IPS DF 4.7 (cell line): ENCODE measurements around the gene MNX1.

ENCODE experiments used
- DNase-seq: peaks from one replicate; pipeline ENCODE4 v3.0.0-alpha.2; 2013; ENCODE audit warnings: low spot score; ENCODE audit errors: extremely low read depth

Gene MNX1

GRCh38 chr7:157010588-157011332, at the start of gene MNX1:
Gene MNX1, minus strand, starts transcription at chr7:157010663. Its CDS starts 313 bp downstream, at chr7:157010350.
- DNase-seq, result no peak

- no peak for DNase-seq
Measured at GRCh38 chr7:157059534-157059933, 49.1 kb upstream of the MNX1 start.

GRCh38 chr7:157058701-157059100, 48.2 kb upstream of the MNX1 start:
- no peak for DNase-seq

- no peak for DNase-seq
Measured at GRCh38 chr7:157058068-157058467, 47.6 kb upstream of the MNX1 start.

GRCh38 chr7:157056957-157057902, 46.8 kb upstream of the MNX1 start:
- DNase-seq, result no peak

GRCh38 chr7:157056246-157056645, 45.8 kb upstream of the MNX1 start:
- no peak for DNase-seq

- no peak for DNase-seq
Measured at GRCh38 chr7:157054927-157055326, 44.5 kb upstream of the MNX1 start.

- DNase-seq, result no peak
Measured at GRCh38 chr7:157053118-157053517, 42.7 kb upstream of the MNX1 start.

GRCh38 chr7:157047148-157047547, 36.7 kb upstream of the MNX1 start:
- no peak for DNase-seq

- no peak for DNase-seq
Measured at GRCh38 chr7:157046681-157047080, 36.2 kb upstream of the MNX1 start.

- DNase-seq, result no peak
Measured at GRCh38 chr7:157044943-157045660, 34.6 kb upstream of the MNX1 start.

- no peak for DNase-seq
Measured at GRCh38 chr7:157044147-157044687, 33.8 kb upstream of the MNX1 start.

GRCh38 chr7:157043745-157044144, 33.3 kb upstream of the MNX1 start:
- DNase-seq, result no peak

- no peak for DNase-seq
Measured at GRCh38 chr7:157041514-157042277, 31.2 kb upstream of the MNX1 start.

GRCh38 chr7:157041004-157041403, 30.5 kb upstream of the MNX1 start:
- DNase-seq, result no peak

- DNase-seq, result no peak
Measured at GRCh38 chr7:157037635-157038034, 27.2 kb upstream of the MNX1 start.

GRCh38 chr7:157037028-157037427, 26.6 kb upstream of the MNX1 start:
- no peak for DNase-seq

- no peak for DNase-seq
Measured at GRCh38 chr7:157035979-157036378, 25.5 kb upstream of the MNX1 start.

GRCh38 chr7:157035302-157035701, 24.8 kb upstream of the MNX1 start:
- no peak for DNase-seq
